Retinal pigment epithelial cell (primary cell): ENCODE results near the gene POLA2.
"Not testable (repeated sequence)": the region's sequence is repeated elsewhere in the genome, so short reads cannot be mapped to it uniquely, and the experiment has no call there.

Experiments
- DNase-seq: peaks from one replicate; pipeline ENCODE4 v3.0.0-alpha.2; 2010; ENCODE audit warnings: low read depth
- H3K4me3 ChIP-seq: 2 replicates; pipeline ENCODE4 v1.5.1; 2011; ENCODE audit warnings: mild to moderate bottlenecking, low read length, control low read depth, moderate library complexity
- TF ChIP-seq, protein P1 (sequence below): conservative IDR thresholded peaks from 2 replicates; pipeline ENCODE4 v1.5.1; 2011; ENCODE audit warnings: low read depth, low read length, control low read depth, inconsistent platforms

POLA2 gene

DNA sequence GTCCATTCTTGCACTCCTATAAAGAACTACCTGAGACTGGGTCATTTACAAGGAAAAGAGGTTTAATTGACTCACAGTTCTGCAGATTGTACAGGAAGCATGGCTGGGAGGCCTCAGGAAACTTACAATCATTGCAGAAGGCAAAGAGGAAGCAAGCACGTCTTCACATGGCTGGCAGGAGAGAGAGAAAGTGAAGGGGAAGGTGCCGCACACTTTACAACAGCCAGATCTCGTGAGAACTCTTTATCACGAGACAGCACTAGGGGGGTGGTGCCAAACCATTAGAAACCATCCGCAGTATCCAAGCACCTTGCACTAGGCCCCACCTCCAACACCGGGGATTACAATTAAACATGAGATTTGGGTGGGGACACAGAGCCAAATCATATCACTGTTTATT is 19.4 kb upstream of the POLA2 start:
- DNase-seq, result no peak
- TF ChIP-seq, protein P1, sequence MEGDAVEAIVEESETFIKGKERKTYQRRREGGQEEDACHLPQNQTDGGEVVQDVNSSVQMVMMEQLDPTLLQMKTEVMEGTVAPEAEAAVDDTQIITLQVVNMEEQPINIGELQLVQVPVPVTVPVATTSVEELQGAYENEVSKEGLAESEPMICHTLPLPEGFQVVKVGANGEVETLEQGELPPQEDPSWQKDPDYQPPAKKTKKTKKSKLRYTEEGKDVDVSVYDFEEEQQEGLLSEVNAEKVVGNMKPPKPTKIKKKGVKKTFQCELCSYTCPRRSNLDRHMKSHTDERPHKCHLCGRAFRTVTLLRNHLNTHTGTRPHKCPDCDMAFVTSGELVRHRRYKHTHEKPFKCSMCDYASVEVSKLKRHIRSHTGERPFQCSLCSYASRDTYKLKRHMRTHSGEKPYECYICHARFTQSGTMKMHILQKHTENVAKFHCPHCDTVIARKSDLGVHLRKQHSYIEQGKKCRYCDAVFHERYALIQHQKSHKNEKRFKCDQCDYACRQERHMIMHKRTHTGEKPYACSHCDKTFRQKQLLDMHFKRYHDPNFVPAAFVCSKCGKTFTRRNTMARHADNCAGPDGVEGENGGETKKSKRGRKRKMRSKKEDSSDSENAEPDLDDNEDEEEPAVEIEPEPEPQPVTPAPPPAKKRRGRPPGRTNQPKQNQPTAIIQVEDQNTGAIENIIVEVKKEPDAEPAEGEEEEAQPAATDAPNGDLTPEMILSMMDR, result no peak
- H3K4me3 ChIP-seq, result no peak overlapping the region

DNA sequence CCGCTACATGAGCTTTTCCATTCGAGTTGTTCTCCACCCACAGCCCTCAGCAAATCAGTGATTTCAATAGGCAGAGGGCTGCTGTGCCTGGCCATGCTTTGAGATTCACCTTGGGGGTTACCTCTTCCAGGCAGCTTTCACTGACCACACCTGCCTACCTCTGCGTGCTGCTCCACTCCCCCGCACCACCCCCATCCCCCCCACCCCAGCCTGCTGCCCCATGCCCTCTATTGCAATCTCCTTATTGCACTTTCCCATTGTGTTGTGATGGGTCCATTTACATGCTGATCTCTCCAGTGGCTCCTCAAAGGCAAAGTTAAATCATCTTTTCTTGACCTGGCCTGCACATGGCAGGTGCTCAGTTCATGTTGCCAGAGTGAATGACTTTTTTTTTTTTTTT is 18.0 kb upstream of the POLA2 start:
- H3K4me3 ChIP-seq, result no peak overlapping the region
- TF ChIP-seq, protein P1, result no peak
- no peak for DNase-seq

DNA sequence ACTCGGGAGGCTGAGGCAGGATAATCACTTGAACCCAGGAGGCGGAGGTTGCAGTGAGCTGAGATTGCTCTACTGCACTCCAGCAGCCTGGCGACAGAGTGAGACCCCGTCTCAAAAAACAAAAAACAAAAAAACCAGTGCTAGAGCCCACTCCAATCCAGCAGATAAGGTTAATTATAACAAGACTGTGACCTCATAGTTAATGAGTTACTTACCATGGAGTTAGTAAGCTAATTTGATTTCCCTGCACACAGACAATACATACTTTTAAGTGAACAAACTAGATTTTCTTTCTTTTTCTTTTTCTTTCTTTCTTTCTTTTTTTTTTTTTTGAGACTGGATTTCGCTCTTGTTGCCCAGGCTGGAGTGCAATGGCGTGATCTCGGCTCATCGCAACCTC is 16.7 kb upstream of the POLA2 start:
- H3K4me3 ChIP-seq, DNase-seq: not testable (repeated sequence)

DNA sequence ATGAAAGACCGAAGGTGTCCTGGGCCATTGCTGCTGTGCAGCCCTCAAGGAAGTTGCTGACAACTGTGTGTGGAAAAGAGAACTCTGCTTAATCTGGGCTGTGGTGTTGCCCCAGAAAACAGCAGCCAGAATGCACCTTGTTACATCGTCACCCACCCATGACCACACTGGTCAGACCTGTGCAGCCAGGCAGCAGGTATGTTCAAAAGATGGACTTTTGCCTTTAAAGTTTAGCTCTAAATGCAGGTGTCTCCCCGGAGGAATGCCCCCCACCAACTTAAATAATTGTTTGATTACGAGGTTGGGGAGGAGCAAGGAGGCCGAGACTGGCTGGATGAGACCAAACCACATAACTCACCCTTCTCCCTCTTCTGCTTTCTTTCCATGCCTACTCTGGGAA is 15.3 kb upstream of the POLA2 start:
- TF ChIP-seq, protein P1, result no peak
- no peak overlapping the region for H3K4me3 ChIP-seq
- no peak for DNase-seq

DNA sequence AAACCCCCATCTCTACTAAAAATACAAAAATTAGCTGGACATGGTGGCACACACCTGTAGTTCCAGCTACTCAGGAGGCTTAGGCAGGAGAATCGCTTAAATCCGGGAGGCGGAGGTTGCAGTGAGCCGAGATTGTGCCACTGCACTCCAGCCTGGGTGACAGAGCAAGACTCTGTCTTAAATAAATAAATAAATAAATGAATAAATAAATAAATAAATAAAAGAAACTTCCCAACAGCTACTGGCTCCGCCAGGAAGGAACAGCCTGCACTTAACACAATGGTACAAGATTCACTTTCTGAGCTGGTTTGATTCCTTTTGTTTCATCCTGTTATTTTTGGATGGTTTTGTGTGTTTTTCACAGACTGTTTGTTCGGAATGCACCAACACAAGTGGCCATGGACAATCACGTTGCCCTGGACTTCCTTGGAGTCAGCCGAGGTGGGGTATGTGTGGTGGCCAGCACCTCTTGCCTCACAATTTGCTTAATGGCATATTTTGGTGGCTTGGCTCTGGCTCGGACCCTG is 13.5 kb upstream of the POLA2 start:
- DNase-seq, H3K4me3 ChIP-seq: not testable (repeated sequence)

DNA sequence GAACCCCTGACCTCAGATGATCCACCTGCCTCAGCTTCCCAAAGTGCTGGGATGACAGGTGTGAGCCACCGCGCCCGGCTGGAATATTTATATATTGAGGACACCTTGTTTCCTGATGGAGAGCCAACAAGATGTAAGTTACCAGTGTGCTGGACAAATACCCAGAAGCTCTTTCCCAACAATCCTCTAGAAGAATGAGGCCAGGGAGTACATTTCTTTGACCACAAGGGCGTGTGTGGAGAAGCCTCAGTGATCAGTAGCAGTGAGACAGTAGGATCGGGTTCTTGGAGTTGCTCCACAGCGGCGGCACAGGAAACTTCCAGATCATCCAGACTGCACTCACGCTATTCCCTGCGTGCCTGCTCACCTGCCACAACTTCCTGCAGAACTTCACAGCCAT is 10.3 kb upstream of the POLA2 start:
- H3K4me3 ChIP-seq, result no peak overlapping the region
- no peak for DNase-seq
- TF ChIP-seq, protein P1, result no peak

DNA sequence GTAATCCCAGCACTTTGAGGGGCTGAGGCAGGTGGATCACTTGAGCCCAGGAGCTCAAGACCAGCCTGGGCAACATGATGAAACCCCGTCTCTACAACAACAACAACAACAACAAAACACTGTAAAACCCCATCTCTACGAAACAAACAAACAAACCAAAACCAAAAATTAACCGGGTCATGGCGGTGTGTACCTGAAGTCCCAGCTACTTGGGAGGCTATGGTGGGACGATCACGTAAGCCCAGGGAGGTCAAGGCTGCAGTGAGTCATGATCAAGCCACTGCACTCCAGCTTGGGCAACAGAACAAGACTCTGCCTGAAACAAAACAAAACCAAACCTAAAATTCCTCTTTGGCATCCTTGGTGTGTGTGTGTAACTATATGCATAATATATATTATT is 7.0 kb upstream of the POLA2 start:
- DNase-seq, result no peak
- H3K4me3 ChIP-seq, result no peak overlapping the region
- TF ChIP-seq, protein P1, result no peak

DNA sequence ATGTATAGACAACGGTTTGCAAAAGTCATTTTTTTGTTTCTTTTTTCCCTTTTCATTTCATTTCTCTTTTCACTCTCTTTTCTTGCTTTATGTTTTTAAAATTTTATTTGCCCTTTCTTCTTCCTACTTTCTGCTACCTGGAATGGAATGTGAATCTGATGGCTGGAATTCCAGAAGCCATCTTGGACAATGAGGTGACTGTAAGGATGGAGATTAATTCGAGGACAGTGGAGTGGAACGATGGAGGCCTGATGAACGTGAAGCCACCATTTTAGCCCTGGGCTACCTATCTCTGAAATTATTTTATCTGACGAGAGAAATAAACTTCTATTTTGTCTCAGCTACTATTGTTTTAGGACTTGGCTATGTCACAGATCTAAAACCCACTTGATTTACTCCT is 2.8 kb upstream of the POLA2 start:
- TF ChIP-seq, protein P1, result no peak
- DNase-seq, result no peak
- H3K4me3 ChIP-seq, result no peak overlapping the region
